Measurements from ENCODE around the gene SCYGR5.
A peak's percentile ranks its signal among the peaks of the same experiment; 100 is the strongest.

The SCYGR5 gene

DNA sequence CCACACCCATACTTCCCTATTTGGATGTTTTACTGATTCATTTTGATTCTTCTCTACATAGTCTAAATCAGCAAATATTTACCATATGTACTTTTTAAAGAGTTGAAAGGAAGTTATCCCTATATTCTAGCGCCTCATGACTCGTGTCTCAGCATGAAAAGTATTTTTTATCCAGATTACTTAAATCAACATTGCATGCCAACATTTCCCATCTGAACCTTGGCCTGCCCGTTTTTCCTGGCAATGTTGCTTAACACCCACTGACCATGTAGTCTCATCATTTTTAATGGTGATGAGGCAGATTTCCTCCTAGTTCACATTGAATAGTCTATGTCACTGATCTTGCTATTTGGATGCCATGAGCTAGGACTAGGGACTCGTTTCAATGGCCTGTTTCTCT, 13.2 kb upstream of the SCYGR5 start:
- H2AK5ac ChIP-seq (ENCODE audit: low read length, severe bottlenecking), result no peak overlapping the region
- H4K91ac ChIP-seq (ENCODE audit: low read length), result no peak overlapping the region
- H3K27me3 ChIP-seq (ENCODE audit: control insufficient read depth in 1 of 2, insufficient read depth in 1 of 2, low read length in 2 of 2), result no peaks in the 10 kb centered on the region
- H3K79me1 ChIP-seq (replicated peaks; ENCODE audit: low read length, poor library complexity, severe bottlenecking), result no peaks in the 10 kb centered on the region
- H2BK15ac ChIP-seq (ENCODE audit: low read depth, poor library complexity, severe bottlenecking), result no peak overlapping the region
- H2BK120ac ChIP-seq (ENCODE audit: low read depth, low read length), result no peak overlapping the region
- H3K4me2 ChIP-seq (ENCODE audit: low read length, poor library complexity, severe bottlenecking), result no peak overlapping the region
- no peak overlapping the region for H3K27ac ChIP-seq (ENCODE audit: low read length, poor library complexity, severe bottlenecking)
- no peak overlapping the region for H3K18ac ChIP-seq (ENCODE audit: low read depth in 1 of 2, low read length in 2 of 2)
- no peak overlapping the region for H2BK5ac ChIP-seq (ENCODE audit: low read depth, low read length, poor library complexity, severe bottlenecking)
- H3K9me3 ChIP-seq (ENCODE audit: control insufficient read depth, low read length), result no peaks in the 10 kb centered on the region
- H4K8ac ChIP-seq (ENCODE audit: low read length), result no peak overlapping the region
- WGBS, result 63% methylated on average over 4 of the region's 4 CpGs
- H3K14ac ChIP-seq (ENCODE audit: low read length in 2 of 2), result no peak overlapping the region
- DNase-seq, result peak; percentile 13
- no peak overlapping the region for H2AFZ ChIP-seq (ENCODE audit: low read depth, low read length)
- H3K4ac ChIP-seq (ENCODE audit: low read depth in 1 of 2, low read length in 2 of 2), result no peak overlapping the region
- no peaks in the 10 kb centered on the region for H3K36me3 ChIP-seq (ENCODE audit: control insufficient read depth in 1 of 2, insufficient read depth in 2 of 2, low read depth in 1 of 2, low read length in 2 of 2)
- H2BK12ac ChIP-seq (ENCODE audit: low read length in 2 of 2), result no peak overlapping the region
- H3K4me3 ChIP-seq (ENCODE audit: insufficient read depth in 1 of 2, low read depth in 1 of 2, low read length in 2 of 2), result no peak overlapping the region
- H3K9ac ChIP-seq (ENCODE audit: low read length), result peak overlapping the region; percentile 25
- H3K4me1 ChIP-seq (ENCODE audit: control insufficient read depth, insufficient read depth, low read depth, low read length), result no peaks in the 10 kb centered on the region
- H3K23ac ChIP-seq (ENCODE audit: low read length in 2 of 2), result no peak overlapping the region

- Histone ChIP-seq H3K23ac (ENCODE audit: low read length in 2 of 2) (no peak overlapping the region), H3K4me1 (ENCODE audit: control insufficient read depth, insufficient read depth, low read depth, low read length) (peaks cover 2% of the 10 kb centered on the region), H3K27me3 (ENCODE audit: control insufficient read depth in 1 of 2, insufficient read depth in 1 of 2, low read length in 2 of 2) (no peaks in the 10 kb centered on the region), H3K4ac (ENCODE audit: low read depth in 1 of 2, low read length in 2 of 2) (no peak overlapping the region), H3K18ac (ENCODE audit: low read depth in 1 of 2, low read length in 2 of 2) (no peak overlapping the region), H3K14ac (ENCODE audit: low read length in 2 of 2) (no peak overlapping the region), H3K9ac (ENCODE audit: low read length) (no peak overlapping the region), H4K91ac (ENCODE audit: low read length) (no peak overlapping the region), H2AFZ (ENCODE audit: low read depth, low read length) (no peak overlapping the region), H3K4me2 (ENCODE audit: low read length, poor library complexity, severe bottlenecking) (no peak overlapping the region), H2BK15ac (ENCODE audit: low read depth, poor library complexity, severe bottlenecking) (no peak overlapping the region), H2BK12ac (ENCODE audit: low read length in 2 of 2) (no peak overlapping the region), H3K4me3 (ENCODE audit: insufficient read depth in 1 of 2, low read depth in 1 of 2, low read length in 2 of 2) (no peak overlapping the region), H2BK5ac (ENCODE audit: low read depth, low read length, poor library complexity, severe bottlenecking) (no peak overlapping the region), H3K9me3 (ENCODE audit: control insufficient read depth, low read length) (no peaks in the 10 kb centered on the region), H3K27ac (ENCODE audit: low read length, poor library complexity, severe bottlenecking) (no peak overlapping the region), H3K36me3 (ENCODE audit: control insufficient read depth in 1 of 2, insufficient read depth in 2 of 2, low read depth in 1 of 2, low read length in 2 of 2) (no peaks in the 10 kb centered on the region), H2AK5ac (ENCODE audit: low read length, severe bottlenecking) (no peak overlapping the region), H4K8ac (ENCODE audit: low read length) (no peak overlapping the region), H3K79me1 (replicated peaks; ENCODE audit: low read length, poor library complexity, severe bottlenecking) (no peaks in the 10 kb centered on the region), H2BK120ac (ENCODE audit: low read depth, low read length) (no peak overlapping the region)
- no peak for DNase-seq
- 70% methylated on average over 1 of the region's 1 CpG for WGBS
Measured at GRCh38 chr2:227654426-227654825, 12.2 kb upstream of the SCYGR5 start.

DNA sequence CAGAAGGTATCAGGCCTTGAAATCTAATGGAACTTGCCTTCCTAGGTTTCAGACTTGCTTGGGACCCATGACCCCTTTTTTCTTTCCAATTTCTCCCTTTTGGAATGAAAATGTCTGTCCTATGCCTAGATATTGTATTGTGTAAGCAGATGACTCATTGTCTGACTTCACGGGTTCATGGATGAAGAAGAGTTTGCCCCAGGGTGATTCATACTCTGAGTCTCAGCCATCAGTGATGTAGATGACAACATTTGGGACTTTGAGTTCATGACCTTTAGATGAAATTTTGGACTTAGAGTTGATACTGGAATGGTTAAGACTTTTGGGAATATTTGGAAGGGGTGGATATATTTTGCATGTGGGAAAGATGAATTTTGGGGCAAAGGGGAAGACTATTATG, 11.2 kb upstream of the SCYGR5 start:
- H2BK120ac ChIP-seq (ENCODE audit: low read depth, low read length), result no peak overlapping the region
- H2AK5ac ChIP-seq (ENCODE audit: low read length, severe bottlenecking), result no peak overlapping the region
- H3K9ac ChIP-seq (ENCODE audit: low read length), result no peak overlapping the region
- H2BK5ac ChIP-seq (ENCODE audit: low read depth, low read length, poor library complexity, severe bottlenecking), result no peak overlapping the region
- no peak overlapping the region for H2AFZ ChIP-seq (ENCODE audit: low read depth, low read length)
- H3K27me3 ChIP-seq (ENCODE audit: control insufficient read depth in 1 of 2, insufficient read depth in 1 of 2, low read length in 2 of 2), result no peaks in the 10 kb centered on the region
- H3K23ac ChIP-seq (ENCODE audit: low read length in 2 of 2), result no peak overlapping the region
- H4K8ac ChIP-seq (ENCODE audit: low read length), result no peak overlapping the region
- WGBS, result 1% methylated on average over 1 of the region's 1 CpG
- no peak overlapping the region for H4K91ac ChIP-seq (ENCODE audit: low read length)
- DNase-seq, result peak; percentile 87
- no peak overlapping the region for H3K4me3 ChIP-seq (ENCODE audit: insufficient read depth in 1 of 2, low read depth in 1 of 2, low read length in 2 of 2)
- H3K27ac ChIP-seq (ENCODE audit: low read length, poor library complexity, severe bottlenecking), result no peak overlapping the region
- no peak overlapping the region for H3K18ac ChIP-seq (ENCODE audit: low read depth in 1 of 2, low read length in 2 of 2)
- H2BK12ac ChIP-seq (ENCODE audit: low read length in 2 of 2), result no peak overlapping the region
- no peaks in the 10 kb centered on the region for H3K79me1 ChIP-seq (replicated peaks; ENCODE audit: low read length, poor library complexity, severe bottlenecking)
- H3K4me1 ChIP-seq (ENCODE audit: control insufficient read depth, insufficient read depth, low read depth, low read length), result peaks cover 2% of the 10 kb centered on the region
- no peaks in the 10 kb centered on the region for H3K36me3 ChIP-seq (ENCODE audit: control insufficient read depth in 1 of 2, insufficient read depth in 2 of 2, low read depth in 1 of 2, low read length in 2 of 2)
- H3K14ac ChIP-seq (ENCODE audit: low read length in 2 of 2), result no peak overlapping the region
- no peak overlapping the region for H2BK15ac ChIP-seq (ENCODE audit: low read depth, poor library complexity, severe bottlenecking)
- no peak overlapping the region for H3K4me2 ChIP-seq (ENCODE audit: low read length, poor library complexity, severe bottlenecking)
- H3K9me3 ChIP-seq (ENCODE audit: control insufficient read depth, low read length), result no peaks in the 10 kb centered on the region
- no peak overlapping the region for H3K4ac ChIP-seq (ENCODE audit: low read depth in 1 of 2, low read length in 2 of 2)

DNA sequence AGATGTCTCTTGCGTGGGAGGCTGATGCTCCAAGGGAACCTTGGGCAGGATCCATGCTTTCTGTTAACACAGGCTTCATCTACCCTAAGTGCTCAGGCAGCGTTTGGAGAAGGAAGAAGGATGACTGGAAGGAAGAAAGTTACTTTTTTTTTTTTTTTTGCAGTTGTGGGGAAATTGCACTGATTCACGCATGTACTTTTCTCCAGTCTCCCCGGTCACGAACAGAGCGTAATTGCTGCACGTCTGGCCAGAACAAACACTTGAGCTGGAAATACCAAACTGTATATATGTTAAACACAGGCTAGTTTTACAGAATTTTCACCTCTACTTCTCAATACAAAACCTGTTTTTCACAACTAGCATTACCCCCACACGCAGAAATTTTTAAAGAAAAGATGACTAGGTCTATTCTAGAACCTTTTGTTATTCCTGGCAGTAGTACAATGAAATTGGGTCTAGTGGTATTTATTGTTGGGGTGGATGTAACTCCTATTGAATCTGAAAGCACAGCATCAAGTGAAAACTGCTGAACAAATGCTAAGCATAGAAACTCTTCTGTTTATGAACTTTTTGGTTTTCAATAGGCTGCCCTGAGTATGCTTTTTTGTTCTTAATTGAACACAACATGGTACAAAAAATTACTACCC, 9.3 kb upstream of the SCYGR5 start:
- no peaks in the 10 kb centered on the region for H3K79me1 ChIP-seq (replicated peaks; ENCODE audit: low read length, poor library complexity, severe bottlenecking)
- H4K91ac ChIP-seq (ENCODE audit: low read length), result no peak overlapping the region
- H3K4ac ChIP-seq (ENCODE audit: low read depth in 1 of 2, low read length in 2 of 2), result no peak overlapping the region
- H2BK120ac ChIP-seq (ENCODE audit: low read depth, low read length), result no peak overlapping the region
- peak overlapping the region; percentile 41 for H3K9ac ChIP-seq (ENCODE audit: low read length)
- H3K18ac ChIP-seq (ENCODE audit: low read depth in 1 of 2, low read length in 2 of 2), result no peak overlapping the region
- H3K4me2 ChIP-seq (ENCODE audit: low read length, poor library complexity, severe bottlenecking), result no peak overlapping the region
- H3K27ac ChIP-seq (ENCODE audit: low read length, poor library complexity, severe bottlenecking), result no peak overlapping the region
- H3K27me3 ChIP-seq (ENCODE audit: control insufficient read depth in 1 of 2, insufficient read depth in 1 of 2, low read length in 2 of 2), result no peaks in the 10 kb centered on the region
- H2BK5ac ChIP-seq (ENCODE audit: low read depth, low read length, poor library complexity, severe bottlenecking), result no peak overlapping the region
- no peaks in the 10 kb centered on the region for H3K9me3 ChIP-seq (ENCODE audit: control insufficient read depth, low read length)
- no peak overlapping the region for H3K23ac ChIP-seq (ENCODE audit: low read length in 2 of 2)
- H2BK12ac ChIP-seq (ENCODE audit: low read length in 2 of 2), result no peak overlapping the region
- H2AK5ac ChIP-seq (ENCODE audit: low read length, severe bottlenecking), result no peak overlapping the region
- H4K8ac ChIP-seq (ENCODE audit: low read length), result no peak overlapping the region
- DNase-seq, result peak; percentile 10
- H3K4me1 ChIP-seq (ENCODE audit: control insufficient read depth, insufficient read depth, low read depth, low read length), result peaks cover 3% of the 10 kb centered on the region
- H2BK15ac ChIP-seq (ENCODE audit: low read depth, poor library complexity, severe bottlenecking), result no peak overlapping the region
- H3K36me3 ChIP-seq (ENCODE audit: control insufficient read depth in 1 of 2, insufficient read depth in 2 of 2, low read depth in 1 of 2, low read length in 2 of 2), result no peaks in the 10 kb centered on the region
- H3K14ac ChIP-seq (ENCODE audit: low read length in 2 of 2), result no peak overlapping the region
- H2AFZ ChIP-seq (ENCODE audit: low read depth, low read length), result no peak overlapping the region
- no peak overlapping the region for H3K4me3 ChIP-seq (ENCODE audit: insufficient read depth in 1 of 2, low read depth in 1 of 2, low read length in 2 of 2)
- 82% methylated on average over 4 of the region's 8 CpGs for WGBS

All from mesenchymal stem cell (in vitro differentiated cells and primary cell).